ENCODE measurements around the gene NFATC2.
"Not testable (repeated sequence)": the region's sequence is repeated elsewhere in the genome, so short reads cannot be mapped to it uniquely, and the experiment has no call there.

Gene NFATC2

DNA sequence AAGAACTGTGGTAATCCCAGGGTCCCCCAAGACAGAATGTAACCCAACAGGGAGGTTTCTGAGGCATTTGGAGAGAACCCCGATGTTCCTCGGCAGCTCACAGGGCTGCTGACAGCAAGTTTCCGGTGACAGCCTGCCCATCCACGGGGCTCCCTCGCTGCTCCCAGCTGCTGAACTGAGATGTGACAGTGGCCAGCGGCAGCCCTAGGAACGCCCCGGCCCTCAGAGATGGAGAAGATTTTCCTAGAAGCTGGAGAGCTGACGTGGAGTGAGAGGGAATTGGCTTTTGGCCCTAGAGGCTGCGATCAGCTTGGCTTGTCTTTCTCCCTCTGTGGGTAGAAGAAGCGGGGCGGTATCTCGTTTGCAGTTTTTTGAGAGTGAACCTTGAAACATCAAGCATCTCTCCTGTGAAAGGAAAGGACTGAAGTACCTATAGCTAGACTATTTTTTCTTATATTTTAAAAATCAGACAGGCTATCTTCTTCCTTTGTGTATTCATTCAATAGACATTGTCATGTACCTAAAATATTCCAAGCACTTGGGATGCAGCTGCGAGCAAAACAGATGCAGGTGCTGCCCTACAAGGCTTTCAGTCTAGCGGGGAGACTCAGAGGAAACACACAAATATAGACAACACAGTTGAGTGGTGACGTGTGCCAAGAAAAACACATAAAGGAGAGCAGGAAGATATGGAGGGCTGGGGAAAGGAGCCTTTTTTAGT is 28.4 kb upstream of the NFATC2 start:
- CTCF ChIA-PET = interaction anchor here (1.0 kb wide), 1 partner anchor 9 kb away, joined by 3 read pairs; no protein-coding TSS in a partner anchor
- TF ChIP-seq, protein P1, sequence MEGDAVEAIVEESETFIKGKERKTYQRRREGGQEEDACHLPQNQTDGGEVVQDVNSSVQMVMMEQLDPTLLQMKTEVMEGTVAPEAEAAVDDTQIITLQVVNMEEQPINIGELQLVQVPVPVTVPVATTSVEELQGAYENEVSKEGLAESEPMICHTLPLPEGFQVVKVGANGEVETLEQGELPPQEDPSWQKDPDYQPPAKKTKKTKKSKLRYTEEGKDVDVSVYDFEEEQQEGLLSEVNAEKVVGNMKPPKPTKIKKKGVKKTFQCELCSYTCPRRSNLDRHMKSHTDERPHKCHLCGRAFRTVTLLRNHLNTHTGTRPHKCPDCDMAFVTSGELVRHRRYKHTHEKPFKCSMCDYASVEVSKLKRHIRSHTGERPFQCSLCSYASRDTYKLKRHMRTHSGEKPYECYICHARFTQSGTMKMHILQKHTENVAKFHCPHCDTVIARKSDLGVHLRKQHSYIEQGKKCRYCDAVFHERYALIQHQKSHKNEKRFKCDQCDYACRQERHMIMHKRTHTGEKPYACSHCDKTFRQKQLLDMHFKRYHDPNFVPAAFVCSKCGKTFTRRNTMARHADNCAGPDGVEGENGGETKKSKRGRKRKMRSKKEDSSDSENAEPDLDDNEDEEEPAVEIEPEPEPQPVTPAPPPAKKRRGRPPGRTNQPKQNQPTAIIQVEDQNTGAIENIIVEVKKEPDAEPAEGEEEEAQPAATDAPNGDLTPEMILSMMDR (IDR thresholded peaks at IDR 0.05; ENCODE audit: insufficient read depth, low read length, missing control alignments) = no peak
- H3K4me3 ChIP-seq (ENCODE audit: low read depth, low read length) = no peak overlapping the region
- POLR2A ChIA-PET = no interaction called here
- DNase-seq (ENCODE audit: low read depth, low spot score) = no peak

DNA sequence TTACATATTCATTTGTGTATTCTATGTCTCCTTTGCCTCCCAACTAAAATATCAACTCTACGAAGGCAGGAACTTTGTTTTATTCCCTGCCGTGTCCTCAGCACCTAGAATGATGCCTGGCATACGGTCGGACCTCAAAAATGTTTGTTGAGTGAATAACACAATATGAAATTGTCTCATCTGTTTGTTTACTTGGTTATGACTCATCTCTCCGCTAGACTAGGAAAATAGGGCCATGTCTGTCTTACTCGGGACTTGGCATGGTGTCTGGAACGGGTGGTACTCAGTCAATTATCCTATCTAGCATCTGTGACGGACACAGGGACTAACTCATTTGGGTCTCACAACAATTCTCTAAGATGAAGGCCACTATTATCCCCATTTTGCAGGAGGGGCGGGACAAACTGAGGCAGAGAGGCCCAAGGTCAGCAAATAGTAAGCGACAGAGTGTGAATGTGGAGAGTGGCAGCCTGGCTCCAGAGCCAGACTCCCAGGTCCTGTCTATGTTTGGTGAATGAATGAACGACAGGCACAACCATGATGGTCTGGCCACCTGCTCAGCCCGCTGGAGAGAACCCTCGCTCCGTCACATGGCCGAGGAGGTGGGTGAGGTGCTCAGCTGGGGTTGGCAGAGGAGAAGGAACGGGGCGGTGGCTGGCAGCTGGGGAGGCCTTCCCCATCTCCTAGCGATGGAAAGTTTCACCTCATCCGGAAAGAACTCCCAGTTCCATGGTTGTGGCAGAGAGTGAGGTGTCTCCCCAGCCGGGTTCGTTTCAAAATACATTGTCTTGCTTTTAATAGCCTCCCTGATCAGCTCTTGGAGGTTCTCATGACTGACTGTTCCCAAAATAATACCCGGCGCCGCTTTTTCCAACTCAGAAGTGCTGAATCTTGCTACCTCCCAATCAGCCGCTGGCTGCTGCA is 27.6 kb upstream of the NFATC2 start:
- POLR2A ChIA-PET = no interaction called here

DNA sequence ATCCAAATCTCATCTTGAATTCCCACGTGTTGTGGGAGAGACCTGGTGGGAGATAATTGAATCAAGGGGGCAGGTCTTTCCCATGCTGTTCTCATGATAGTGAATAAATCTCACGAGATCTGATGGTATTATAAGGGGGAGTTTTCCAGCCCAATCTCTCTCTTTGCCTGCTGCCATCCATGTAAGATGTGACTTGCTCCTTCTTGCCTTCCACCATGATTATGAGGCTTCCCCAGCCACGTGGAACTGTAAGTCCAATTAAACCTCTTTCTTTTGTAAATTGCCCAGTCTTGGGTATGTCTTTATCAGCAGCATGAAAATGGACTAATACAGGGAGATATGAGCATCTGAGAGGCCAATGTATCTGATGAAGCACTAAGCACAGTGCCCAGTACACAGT is 26.0 kb upstream of the NFATC2 start:
- POLR2A ChIA-PET; DNase-seq (ENCODE audit: low read depth, low spot score); H3K4me3 ChIP-seq (ENCODE audit: low read depth, low read length): not testable (repeated sequence)
- CTCF ChIA-PET = interaction anchor here (1.5 kb wide), 1 partner anchor 27 kb away, joined by 4 read pairs; no protein-coding TSS in a partner anchor

More for the DNA sequence above, 27.6 kb upstream of the NFATC2 start:
- DNase-seq (ENCODE audit: low read depth, low spot score) = no peak
- CTCF ChIA-PET = interaction anchor here (1.0 to 1.5 kb wide), 2 partner anchors 8 to 25 kb away, joined by 3 to 4 read pairs; no protein-coding TSS in a partner anchor
- TF ChIP-seq, protein P1 (IDR thresholded peaks at IDR 0.05; ENCODE audit: insufficient read depth, low read length, missing control alignments) = no peak
- H3K4me3 ChIP-seq (ENCODE audit: low read depth, low read length) = no peak overlapping the region

DNA sequence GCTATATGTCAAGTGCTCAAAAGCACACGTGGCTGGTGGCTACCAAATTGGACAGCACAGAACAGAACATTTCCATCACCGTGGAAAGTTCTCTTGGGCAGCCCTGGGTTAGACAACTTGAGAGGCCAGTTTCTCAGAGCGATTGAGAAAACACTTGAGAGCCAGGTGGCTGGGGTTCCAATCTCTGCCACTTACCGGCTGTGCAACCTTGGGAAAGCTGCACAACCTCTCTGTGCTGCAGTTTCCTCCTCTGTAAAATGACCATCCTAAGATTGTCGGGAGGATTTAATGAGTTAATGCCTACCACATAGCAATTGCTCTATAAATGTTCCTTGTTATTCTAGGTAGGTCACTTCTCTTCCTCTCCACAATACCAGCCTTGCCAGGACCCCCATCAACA is 25.1 kb upstream of the NFATC2 start:
- DNase-seq (ENCODE audit: low read depth, low spot score) = no peak
- ChIA-PET CTCF (interaction anchor here (1.1 to 1.6 kb wide), 2 partner anchors 12 to 182 kb away, joined by 4 read pairs; no protein-coding TSS in a partner anchor), POLR2A (no interaction called here)
- H3K4me3 ChIP-seq (ENCODE audit: low read depth, low read length) = no peak overlapping the region
- TF ChIP-seq, protein P1 (IDR thresholded peaks at IDR 0.05; ENCODE audit: insufficient read depth, low read length, missing control alignments) = no peak

DNA sequence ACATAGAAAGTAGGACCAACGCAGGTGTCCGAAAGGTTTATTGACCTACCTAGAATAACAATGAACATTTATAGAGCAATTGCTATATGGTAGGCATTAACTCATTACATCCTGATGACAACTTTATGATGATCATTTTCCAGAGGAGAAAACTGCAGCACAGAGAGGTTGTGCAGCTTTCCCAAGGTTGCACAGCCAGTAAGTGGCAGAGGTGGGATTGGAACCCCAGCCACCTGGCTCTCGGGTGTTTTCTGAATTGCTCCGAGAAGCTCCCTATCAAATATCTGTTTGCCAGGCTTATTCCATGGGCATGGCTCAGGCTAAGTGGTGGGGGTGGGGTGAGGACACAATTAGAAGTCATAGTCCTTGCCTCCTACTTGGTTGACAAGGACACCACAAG is 24.1 kb upstream of the NFATC2 start:
- POLR2A ChIA-PET = no interaction called here
- no peak overlapping the region for H3K4me3 ChIP-seq (ENCODE audit: low read depth, low read length)
- CTCF ChIA-PET = interaction anchor here (0.6 to 2.8 kb wide), 5 partner anchors 13 to 574 kb away, joined by 3 to 15 read pairs (median 4); no protein-coding TSS in a partner anchor
- TF ChIP-seq, protein P1 (IDR thresholded peaks at IDR 0.05; ENCODE audit: insufficient read depth, low read length, missing control alignments) = no peak
- DNase-seq (ENCODE audit: low read depth, low spot score) = no peak

DNA sequence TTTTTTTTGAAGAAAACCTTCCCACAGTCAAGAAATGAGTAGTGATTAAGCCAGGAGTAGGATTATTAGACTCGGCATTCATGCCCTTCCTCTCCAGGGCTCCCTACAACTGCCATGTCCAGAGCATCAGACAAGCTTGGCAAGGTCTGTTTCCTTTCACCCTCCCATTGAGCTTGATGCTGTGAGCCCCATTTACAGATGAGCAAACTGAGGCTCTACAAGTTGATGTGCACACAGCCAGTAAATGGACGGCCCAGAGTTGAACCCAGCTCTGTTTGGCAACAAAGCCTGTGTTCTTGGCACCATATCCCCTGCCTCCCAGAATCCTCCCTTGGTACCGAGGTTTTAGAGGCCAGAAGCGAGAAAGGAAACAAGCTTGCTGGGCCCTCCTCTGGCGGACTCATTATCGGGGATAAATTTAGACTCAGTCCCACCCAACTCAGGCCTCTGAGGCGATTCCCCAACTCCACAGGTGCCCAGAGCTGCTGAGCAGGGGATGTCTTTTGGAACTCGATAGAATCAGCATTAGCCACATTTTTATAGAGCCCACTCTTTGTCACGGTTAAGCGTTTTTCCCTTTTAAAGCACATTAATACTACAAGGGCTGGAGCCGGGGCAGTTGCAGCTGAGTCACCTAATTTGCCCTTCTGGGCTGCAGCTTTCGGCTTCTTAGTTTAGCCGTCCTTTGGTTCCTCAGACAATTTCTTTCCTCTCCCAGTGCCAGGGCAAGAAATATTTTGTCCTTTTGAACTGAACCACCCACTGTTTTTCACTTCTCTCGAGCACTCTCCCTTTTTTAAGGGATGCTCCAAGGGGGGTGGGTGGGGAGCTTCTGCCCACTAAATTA is 23.0 kb upstream of the NFATC2 start:
- no peak for DNase-seq (ENCODE audit: low read depth, low spot score)
- H3K4me3 ChIP-seq (ENCODE audit: low read depth, low read length) = no peak overlapping the region
- ChIA-PET POLR2A (interaction anchor here (0.6 kb wide), 1 partner anchor 635 kb away, joined by 3 read pairs; no protein-coding TSS in a partner anchor), CTCF (interaction anchor here (0.6 to 2.8 kb wide), 7 partner anchors 10 to 573 kb away, joined by 3 to 15 read pairs (median 4); no protein-coding TSS in a partner anchor)
- TF ChIP-seq, protein P1 (IDR thresholded peaks at IDR 0.05; ENCODE audit: insufficient read depth, low read length, missing control alignments) = no peak
